Astrocyte of the spinal cord (primary cell): ENCODE data around the gene CMTR1.
A peak's percentile ranks its signal among the peaks of the same experiment; 100 is the strongest.

Experiments
- DNase-seq: peaks from one replicate; pipeline ENCODE4 v3.0.0; 2011; ENCODE audit warnings: low read depth, low spot score
- H3K4me3 ChIP-seq: 2 replicates; pipeline ENCODE4 v1.5.1; 2011; ENCODE audit warnings: low read depth, mild to moderate bottlenecking, low read length, moderate library complexity
- CTCF ChIP-seq: IDR thresholded peaks from 2 replicates; pipeline ENCODE4 v1.5.1; 2012; ENCODE audit warnings: low read depth, mild to moderate bottlenecking, low read length, inconsistent platforms
- in situ Hi-C: cut with HindIII; loops from 2 replicates; pipeline ENCODE4 v1.10.0; 2017; ENCODE audit warnings: low sequenced_read_pairs

CMTR1 gene

GRCh38 chr6:37417393-37417792, 15.6 kb upstream of the CMTR1 start:
- in situ Hi-C loops = no loop called here
- no peak for DNase-seq
- TF ChIP-seq CTCF = no peak
- no peak overlapping the region for H3K4me3 ChIP-seq

DNA sequence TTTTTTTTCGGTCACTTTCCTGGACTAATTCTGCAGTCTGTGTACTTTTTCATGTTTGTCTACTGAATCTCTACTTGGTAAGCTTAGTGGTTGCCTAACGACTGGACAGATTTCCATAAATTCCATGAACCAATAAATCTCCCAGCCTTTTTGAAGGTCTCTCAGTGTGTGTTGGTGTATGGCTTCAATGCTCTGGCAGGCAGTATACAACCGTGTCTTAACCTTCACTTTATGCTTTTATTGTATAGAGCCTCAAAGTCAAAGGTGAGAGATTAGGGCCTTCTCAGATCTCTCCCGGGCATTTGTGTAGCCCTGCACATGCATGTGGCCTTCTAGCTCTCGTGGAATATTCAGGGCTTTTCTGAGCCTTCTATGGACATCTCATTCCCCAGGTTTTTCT, 14.3 kb upstream of the CMTR1 start:
- DNase-seq = no peak
- no peak for TF ChIP-seq CTCF
- in situ Hi-C loops = no loop called here
- no peak overlapping the region for H3K4me3 ChIP-seq

DNA sequence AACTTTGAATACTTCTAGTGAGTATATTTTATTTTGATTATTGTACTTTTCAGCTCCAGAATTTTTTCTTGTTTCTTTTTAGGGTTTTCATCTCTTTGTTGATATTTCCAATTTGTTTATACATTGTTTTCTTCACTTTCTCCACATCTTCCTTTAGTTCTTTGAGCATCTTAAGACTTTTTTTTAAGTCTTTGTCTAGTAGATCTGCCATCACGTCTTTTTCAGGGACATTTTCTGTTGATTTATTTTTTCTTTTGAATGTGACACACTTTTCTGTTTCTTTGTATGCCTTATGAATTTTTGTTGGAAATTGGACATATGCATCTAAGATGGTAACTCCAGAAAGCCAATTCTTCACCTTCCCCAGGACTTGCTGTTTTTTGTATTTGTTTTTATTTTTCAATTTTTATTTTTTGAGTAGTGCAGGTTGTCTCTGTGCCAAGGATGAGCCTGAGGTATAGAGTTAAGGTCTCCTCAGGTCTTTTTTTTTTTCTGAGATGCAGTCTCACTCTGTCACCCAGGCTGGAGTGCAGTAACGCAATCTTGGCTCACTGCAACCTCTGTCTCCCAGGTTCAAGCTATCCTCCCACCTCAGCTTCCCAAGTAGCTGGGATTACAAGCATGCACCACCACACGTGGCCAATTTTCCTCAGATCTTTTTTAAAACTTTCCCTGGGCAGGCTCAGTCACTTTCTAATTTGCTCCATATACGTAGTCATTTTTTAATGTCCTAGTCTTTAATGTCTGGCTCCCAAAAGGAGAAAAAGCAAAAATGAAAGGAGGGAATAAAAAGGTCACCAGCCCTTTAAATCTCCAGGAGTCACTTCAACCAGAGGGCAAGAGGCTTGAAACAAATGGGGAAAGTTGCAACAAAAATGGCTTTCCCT, 6.7 kb upstream of the CMTR1 start:
- DNase-seq = no peak
- in situ Hi-C loops = no loop called here
- H3K4me3 ChIP-seq = no peak overlapping the region
- TF ChIP-seq CTCF = no peak

DNA sequence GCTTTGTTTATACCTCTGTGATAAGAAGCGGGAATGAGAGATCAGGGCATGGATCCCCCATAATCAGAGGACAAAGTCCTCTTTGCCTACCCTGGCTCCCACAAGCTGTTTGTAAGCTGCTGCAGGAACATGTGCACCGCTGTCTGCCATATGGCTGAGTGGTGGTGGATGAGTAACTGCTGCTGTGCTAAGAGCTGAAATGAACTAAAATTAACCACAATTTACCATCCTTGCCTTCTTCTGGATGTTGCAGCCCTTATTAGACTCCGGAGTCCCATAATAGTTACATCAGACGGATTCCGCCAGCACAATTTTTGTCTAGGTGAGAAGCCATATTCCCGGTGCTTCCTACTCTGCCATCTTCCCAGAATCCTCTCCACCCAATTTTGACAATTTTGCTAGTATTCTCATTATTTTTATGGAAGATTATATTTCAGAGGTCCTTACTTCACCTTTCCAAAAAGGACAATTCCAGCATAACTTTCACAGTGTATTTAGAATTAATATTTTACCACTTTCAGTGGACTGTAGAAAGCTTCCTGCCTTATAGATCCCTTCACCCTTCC, 6.0 kb upstream of the CMTR1 start:
- TF ChIP-seq CTCF = no peak
- no peak overlapping the region for H3K4me3 ChIP-seq
- in situ Hi-C loops = no loop called here
- no peak for DNase-seq

DNA sequence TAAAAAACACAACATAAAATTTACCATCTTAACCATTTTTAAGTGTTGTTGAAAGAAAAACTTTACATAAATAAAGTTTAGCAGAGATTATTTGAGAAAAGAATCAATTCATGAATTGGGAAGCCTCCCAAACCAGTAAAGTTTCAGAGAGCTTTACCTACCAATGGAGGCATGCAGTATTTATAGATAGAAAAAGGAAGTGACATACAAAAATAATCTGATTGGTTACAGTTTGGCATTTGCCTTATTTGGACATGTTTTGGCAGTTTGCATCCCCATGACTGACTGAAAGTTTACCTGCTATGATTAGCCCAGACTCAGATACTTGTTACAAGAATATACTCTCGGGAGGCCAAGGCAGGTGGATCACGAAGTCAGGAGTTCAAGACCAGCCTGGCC, 3.7 kb upstream of the CMTR1 start:
- in situ Hi-C loops = no loop called here
- no peak for DNase-seq
- TF ChIP-seq CTCF = no peak
- no peak overlapping the region for H3K4me3 ChIP-seq

- no peak for TF ChIP-seq CTCF
- peak overlapping the region; percentile 90 for H3K4me3 ChIP-seq
- no peak for DNase-seq
- in situ Hi-C loops = no loop called here
Measured at GRCh38 chr6:37432590-37432915, 468 bp upstream of the CMTR1 start.
